NCI-H2171 treated with DMSO at 0.1 percent for 48 hours (cell line): ENCODE measurements around the gene HOXD13.
A peak's percentile ranks its signal among the peaks of the same experiment; 100 is the strongest.

Experiments used
- DNase-seq: peaks from one replicate; lab custom pipeline; 2025; lab: John Stamatoyannopoulos, UW

HOXD13 gene

GRCh38 chr2:176092270-176093144, at the start of gene HOXD13:
HOXD13 (plus strand) TSS chr2:176092721; CDS start chr2:176092891, 170 bp downstream.
- peak; percentile 39 for DNase-seq

DNA sequence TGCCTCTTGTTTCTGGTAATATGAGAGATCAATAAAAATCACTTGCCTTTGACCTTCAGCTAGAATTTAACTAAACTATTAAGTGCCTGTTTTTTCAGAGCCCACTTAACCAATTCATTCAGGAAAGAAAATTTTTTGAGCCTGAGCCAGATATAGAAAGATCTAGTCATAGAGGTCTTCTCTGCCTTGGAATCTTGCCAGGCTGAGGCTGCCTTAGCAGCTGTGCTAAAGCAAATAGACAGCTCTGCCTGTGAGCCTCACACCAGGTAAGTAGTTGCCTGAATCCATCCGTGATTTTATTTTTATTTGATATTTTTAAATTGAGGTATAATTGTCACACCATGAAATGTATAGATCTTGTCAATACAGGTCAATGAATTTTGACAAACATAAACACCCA, 36.1 kb upstream of the HOXD13 start:
- DNase-seq, result peak; percentile 88

DNA sequence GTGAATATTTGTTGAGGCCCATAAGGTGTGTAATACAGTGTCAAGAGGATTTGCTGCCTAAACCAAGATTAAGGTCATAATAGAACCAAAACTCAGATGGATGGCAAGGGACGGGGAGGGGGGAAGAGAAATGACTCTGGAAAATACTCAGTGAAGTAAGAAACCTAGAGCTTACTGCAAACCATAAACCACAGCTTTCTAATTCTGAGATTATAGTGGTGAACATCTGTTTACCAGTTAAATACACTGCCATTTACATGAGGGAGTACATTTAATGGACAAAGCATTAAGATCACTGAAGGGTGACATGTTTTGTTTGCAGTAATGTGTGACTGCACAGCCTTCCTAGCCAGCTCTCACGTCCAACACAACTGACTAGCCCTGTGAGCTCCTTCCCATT, 28.6 kb upstream of the HOXD13 start:
- no peak for DNase-seq

GRCh38 chr2:176066645-176067588, 25.6 kb upstream of the HOXD13 start:
- DNase-seq, result no peak

- DNase-seq, result no peak
These were observed 24.7 kb upstream of the HOXD13 start for GRCh38 chr2:176067589-176068418.

- DNase-seq, result no peak
These were observed 24.1 kb upstream of the HOXD13 start for GRCh38 chr2:176068419-176068832.

DNA sequence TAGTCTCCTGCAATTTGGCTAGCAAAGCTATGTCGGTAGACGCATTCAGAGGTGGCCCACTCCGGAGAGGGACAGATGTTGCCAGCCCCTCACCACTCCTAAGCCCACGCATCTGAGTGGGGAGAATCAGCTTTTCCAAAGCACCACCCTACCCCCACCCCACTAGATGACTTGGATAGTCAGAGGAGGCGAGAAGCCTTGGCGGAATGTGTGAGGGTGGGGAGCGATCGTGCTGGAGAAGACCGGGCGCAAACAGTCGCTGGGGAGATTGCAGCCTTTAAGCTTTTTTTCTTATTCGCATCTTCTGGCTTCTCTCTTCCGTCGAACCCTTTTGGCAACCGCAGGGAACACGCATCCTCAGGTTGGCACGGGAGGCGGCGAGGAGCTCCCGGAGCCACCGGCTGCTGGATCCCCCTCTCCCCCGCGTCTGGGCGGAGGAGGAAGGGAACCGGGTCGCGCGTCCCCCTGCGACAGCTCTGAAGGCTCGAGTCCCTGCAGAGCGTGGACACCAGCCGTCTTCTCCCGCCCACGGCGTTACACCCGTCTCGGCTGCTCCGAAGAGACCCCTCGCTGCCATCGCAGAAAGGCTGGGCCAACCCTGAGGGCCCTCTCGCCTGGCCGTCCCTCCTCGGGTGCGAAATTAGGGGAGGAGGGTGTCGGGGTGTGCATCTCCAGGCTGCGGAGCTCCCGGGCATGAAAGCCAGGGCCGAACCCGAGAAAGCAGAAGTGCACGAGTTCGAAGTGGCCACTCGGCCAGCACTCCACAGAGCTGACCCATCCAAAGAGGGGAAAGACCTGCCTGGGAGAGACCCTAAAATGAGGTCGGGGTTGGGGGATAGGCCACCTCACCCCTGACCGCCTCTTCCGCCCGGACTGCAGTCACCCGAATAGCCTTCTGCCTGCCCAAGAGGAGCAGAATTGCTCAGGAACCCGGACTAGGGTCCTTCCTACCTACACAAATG, 20.9 kb upstream of the HOXD13 start:
- DNase-seq, result no peak

GRCh38 chr2:176072292-176072669, 20.2 kb upstream of the HOXD13 start:
- DNase-seq, result no peak

DNA sequence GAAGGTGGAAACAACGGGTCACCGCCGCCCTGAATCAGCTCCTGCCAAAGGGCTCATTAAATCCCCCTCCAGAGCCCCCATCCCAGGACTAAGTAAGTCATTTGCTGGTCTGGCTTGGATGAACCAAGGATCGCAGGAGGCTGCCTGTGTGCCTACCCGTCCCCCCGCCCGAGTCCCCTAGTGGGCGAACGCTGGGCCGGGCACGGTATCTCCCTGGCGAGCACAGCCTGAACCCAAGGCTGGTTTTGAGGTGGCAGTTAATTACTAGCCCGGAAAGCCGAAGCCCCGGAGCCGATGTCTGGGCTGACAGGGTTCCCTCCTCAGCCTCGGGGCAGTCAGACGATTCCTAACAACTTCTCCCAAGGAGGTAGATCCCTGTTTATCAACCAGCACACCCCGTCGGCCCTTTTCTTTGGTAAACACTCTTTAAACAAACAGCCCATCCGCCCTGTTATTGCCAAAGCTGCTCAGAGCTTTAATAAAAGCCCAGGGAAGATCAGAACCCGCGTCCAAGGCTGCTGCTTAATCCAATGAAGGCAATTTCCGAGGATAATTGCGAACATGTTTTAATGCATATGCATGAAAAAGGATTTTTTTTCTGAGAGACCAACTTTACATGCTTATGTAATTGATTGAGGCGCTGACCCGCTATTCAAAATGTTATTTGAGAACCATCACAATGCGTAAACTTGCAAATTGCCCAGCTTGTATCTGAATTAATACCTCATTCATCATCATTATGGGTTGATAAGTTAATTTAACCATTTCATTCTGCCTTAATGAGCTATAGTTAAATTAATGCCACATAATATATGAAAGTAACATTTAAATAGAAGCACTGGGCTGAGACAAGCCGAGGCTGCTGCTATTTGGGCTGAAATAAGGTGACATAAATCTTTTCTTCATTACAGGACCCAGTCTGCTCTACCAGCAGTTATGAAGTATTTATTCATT, 19.3 kb upstream of the HOXD13 start:
- no peak for DNase-seq

DNA sequence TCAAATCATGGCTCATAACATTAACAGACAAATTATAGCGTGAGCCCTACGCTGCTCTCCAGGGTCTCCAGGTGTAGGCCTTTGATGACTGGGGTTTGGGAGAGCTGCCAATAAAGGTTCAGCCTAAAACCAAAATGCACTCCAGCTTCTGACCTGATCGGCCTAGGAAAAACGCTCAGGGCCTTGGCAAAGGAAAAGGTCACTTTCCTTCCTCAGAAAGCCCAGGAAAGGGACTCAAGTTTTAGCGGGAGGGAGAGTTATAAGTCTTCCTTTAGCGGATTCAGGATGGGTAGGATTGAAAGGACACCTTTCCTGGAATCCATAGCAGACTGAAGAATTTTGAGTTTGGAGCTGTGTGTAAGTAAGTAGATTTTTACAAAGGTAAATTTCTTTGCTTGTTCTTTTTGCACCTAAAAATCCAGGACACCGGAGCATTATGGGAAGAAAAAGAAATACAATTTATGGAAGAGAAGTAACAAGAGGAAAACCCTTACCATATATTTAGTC, 17.5 kb upstream of the HOXD13 start:
- no peak for DNase-seq

- peak; percentile 76 for DNase-seq
These were observed 17.0 kb upstream of the HOXD13 start for GRCh38 chr2:176075481-176075880.

DNA sequence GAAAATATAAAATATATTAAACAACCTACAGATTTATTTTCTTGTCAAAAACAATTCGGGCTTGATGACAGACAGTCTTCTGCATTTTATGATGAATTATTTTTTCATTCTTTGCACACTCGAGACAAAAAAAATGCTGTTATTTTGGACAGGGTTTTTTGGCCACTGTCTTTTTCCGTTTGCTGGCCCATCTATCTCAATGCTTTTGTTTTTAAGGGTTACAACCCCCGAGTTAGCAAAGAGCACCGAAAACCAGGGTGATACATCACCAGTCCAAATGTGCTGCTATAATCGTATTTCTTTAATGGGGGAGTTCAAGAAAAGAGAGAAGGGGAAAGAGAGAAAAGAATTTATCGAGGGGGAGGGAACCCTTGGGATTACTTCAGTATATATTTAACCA, 16.5 kb upstream of the HOXD13 start:
- no peak for DNase-seq

DNA sequence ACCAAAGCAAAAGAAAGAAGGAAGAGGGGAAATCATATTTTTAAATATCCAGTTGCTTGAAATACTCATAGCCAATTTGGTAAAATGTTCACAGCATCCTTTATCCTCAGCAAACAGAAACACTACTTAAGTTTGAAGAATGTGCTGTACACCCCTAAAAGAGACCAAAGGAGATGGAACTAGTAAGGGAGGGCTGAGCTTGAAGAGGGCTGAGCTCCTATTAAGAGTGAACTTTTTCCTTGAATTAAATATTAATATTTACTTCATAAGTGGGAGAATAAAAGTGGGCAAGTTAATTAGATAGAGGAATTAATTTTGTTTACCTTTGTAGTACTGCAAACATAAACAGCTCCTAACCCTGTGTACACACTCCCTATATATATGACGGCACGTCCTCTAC, 15.7 kb upstream of the HOXD13 start:
- no peak for DNase-seq

GRCh38 chr2:176078541-176079284, 13.8 kb upstream of the HOXD13 start:
- DNase-seq, result no peak

- DNase-seq, result no peak
These were observed 13.2 kb upstream of the HOXD13 start for GRCh38 chr2:176079285-176079830.

- DNase-seq, result peak; percentile 75
These were observed 12.5 kb upstream of the HOXD13 start for GRCh38 chr2:176079831-176080539.

- DNase-seq, result peak; percentile 39
These were observed 11.8 kb upstream of the HOXD13 start for GRCh38 chr2:176080540-176081375.
